Upper lobe of left lung (tissue), 4 donors: ENCODE data around the gene FRAS1.

Experiments
- EP300 ChIP-seq, 4 donors: sonication (generic); formaldehyde crosslinking; IDR thresholded peaks; one replicate each; pipeline ENCODE4 v1.5.1; 2017; ENCODE audit warnings: antibody characterized with exemption in 4 of 4, control low read depth in 2 of 4
- POLR2A ChIP-seq, 4 donors: fragments of 450-650 bp; IDR thresholded peaks; one replicate each; pipeline ENCODE4 v1.5.1; 2016 to 2017; ENCODE audit warnings: antibody characterized with exemption in 4 of 4, mild to moderate bottlenecking in 2 of 4
- TF ChIP-seq, protein P1 (sequence below), 6 experiments: fragments of 450-650 bp in 4 of 6; fragments of 200-600 bp in 2 of 6; sonication (generic) in 2 of 6; IDR thresholded peaks; one replicate each; pipeline ENCODE4 v1.5.1; 2016 to 2019; ENCODE audit warnings: antibody characterized with exemption in 6 of 6

DNA sequence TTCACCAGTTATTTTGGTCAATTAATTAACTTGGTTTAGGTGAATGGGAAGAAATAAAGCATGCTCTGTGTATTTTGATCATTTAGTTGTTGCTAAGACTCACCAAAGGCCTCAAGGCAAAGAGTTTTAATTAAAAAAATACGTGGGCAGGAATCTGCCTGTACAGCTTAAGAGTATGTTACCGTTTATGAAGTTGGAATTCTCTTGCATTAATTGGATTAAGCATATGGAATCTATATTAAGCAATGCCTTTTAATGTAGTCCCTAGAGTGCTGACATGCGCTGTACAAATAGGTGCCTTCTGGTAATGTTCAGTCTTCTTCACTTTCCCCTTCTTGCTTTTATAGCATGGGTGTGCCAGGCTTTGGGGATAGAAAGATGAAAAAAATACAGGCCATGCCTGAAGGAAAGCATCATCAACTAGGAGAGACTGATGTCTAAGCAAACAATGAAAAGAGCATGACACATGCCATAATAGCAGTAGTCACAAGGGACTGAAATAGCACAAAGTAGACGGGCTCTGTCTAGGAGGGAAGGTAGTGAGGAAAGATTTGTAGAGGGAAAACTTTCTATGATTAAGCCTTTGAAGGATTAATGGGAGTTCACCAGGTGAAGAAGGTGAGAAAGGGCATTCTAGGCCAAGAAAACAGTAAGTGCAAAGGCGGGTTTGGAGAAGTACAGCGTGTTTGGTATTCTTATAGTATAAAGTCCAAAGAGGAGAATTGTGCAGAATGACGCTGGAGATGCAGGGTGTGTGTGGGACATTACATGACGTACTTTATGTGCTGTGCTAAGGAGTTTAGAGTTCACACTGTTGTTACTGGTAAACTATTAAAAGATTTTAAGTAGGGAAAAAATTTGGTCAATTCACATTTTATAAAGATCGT is 268.4 kb downstream of the FRAS1 start:
- TF ChIP-seq, protein P1, sequence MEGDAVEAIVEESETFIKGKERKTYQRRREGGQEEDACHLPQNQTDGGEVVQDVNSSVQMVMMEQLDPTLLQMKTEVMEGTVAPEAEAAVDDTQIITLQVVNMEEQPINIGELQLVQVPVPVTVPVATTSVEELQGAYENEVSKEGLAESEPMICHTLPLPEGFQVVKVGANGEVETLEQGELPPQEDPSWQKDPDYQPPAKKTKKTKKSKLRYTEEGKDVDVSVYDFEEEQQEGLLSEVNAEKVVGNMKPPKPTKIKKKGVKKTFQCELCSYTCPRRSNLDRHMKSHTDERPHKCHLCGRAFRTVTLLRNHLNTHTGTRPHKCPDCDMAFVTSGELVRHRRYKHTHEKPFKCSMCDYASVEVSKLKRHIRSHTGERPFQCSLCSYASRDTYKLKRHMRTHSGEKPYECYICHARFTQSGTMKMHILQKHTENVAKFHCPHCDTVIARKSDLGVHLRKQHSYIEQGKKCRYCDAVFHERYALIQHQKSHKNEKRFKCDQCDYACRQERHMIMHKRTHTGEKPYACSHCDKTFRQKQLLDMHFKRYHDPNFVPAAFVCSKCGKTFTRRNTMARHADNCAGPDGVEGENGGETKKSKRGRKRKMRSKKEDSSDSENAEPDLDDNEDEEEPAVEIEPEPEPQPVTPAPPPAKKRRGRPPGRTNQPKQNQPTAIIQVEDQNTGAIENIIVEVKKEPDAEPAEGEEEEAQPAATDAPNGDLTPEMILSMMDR (IDR thresholded peaks at IDR 0.05): no peak
- no peak for TF ChIP-seq EP300 (IDR thresholded peaks at IDR 0.05)
- no peak for TF ChIP-seq POLR2A (IDR thresholded peaks at IDR 0.05)
